ENCODE results near the gene KCTD6.

The KCTD6 gene
- total RNA-seq: 5.0 to 7.1 (median 5.2) reads per million in 3 donors

DNA sequence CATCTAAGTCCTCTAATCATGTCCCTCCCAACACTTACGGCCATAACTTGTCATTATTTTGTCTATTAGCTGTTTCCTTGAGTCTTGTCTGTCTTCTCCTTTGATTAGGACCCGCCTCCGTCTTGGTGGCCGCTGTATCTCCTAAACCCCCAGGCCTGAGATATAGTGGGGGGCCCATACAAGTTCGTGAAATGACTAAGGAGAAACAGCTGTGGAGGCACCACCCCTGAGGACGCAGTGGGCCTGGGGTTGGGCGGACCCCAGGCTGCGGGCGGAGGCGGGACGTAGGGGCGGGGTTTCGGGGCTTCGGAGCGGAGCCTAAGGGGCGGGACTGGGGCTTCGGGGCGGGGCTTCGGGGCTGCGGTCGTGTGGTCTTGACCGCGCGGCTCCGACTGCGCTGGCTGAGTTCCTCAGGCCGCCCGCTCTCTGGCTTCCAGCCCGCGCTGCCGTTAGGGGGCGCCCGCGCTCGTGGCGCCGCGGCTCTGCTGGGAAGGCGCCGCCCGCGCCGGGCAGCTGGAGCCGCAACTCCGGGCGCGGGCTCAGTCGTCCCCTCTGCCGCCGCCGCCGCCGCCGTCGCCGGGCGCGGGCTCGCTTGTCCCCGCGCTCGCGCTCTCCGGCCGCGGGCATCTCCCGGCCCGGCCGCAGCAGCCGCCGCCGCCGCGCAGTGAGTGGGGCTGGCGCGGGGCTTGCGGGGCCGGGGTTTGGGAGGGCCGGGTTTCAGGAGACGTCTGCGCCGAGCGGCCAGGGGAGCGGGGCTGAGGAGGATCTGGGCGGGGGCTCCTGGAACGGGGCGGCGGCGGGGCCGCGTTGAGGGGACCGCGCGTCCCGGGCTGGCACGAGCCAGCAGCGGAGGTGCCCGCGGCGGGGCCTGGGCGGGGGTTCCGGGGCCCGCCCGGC is at the start of gene KCTD6:
Gene KCTD6, plus strand, starts transcription at position 591 of the 897 bp plus-strand sequence. CDS start 6,660 bp downstream, outside the sequence.
- no peaks in the 10 kb centered on the region for H3K27me3 ChIP-seq (replicated peaks; ENCODE audit: control insufficient read depth, insufficient read depth, low read length, poor library complexity, severe bottlenecking)
- H3K36me3 ChIP-seq (ENCODE audit: control insufficient read depth, insufficient read depth, low read length): no peaks in the 10 kb centered on the region
- H3K9me3 ChIP-seq (ENCODE audit: control insufficient read depth, low read length): no peaks in the 10 kb centered on the region
- peak within 1 kb of the TSS; percentile 55 for H3K27ac ChIP-seq (ENCODE audit: insufficient read depth, low read length, poor library complexity, severe bottlenecking)
- peaks cover 22% of the 10 kb centered on the region for H3K4me1 ChIP-seq (ENCODE audit: control insufficient read depth, insufficient read depth, low read length, poor library complexity, severe bottlenecking)
- peak within 1 kb of the TSS; percentile 63 for H3K4me3 ChIP-seq (ENCODE audit: insufficient read depth, low read depth, low read length, poor library complexity, severe bottlenecking)
- DNase-seq: peak; percentile 71 to 78 (median 77)

DNA sequence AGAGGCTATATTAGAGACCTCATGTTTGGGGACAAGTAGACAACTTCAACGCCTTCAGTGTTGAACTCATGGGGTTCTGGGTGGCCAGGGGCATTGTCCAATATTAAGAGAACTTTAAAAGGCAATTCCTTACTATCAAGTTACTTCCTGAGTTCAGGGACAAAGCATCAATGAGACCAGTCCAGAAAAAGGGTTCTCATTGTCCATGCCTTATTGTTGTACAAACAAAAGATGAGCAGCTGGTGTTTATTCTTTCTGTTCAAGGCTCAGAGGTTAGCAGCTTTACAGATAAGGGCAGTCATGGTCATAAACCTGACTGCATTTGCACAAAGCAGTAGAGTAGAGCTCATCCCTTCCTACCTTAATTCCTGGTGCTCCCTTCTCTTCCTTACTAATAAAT is 39.7 kb upstream of the KCTD6 start:
- Histone ChIP-seq H3K9me3 (ENCODE audit: control insufficient read depth, low read length) (no peaks in the 10 kb centered on the region), H3K27me3 (replicated peaks; ENCODE audit: control insufficient read depth, insufficient read depth, low read length, poor library complexity, severe bottlenecking) (no peaks in the 10 kb centered on the region), H3K36me3 (ENCODE audit: control insufficient read depth, insufficient read depth, low read length) (no peaks in the 10 kb centered on the region), H3K4me3 (ENCODE audit: insufficient read depth, low read depth, low read length, poor library complexity, severe bottlenecking) (no peak overlapping the region), H3K4me1 (ENCODE audit: control insufficient read depth, insufficient read depth, low read length, poor library complexity, severe bottlenecking) (no peaks in the 10 kb centered on the region), H3K27ac (ENCODE audit: insufficient read depth, low read length, poor library complexity, severe bottlenecking) (no peak overlapping the region)
- no peak for DNase-seq

DNA sequence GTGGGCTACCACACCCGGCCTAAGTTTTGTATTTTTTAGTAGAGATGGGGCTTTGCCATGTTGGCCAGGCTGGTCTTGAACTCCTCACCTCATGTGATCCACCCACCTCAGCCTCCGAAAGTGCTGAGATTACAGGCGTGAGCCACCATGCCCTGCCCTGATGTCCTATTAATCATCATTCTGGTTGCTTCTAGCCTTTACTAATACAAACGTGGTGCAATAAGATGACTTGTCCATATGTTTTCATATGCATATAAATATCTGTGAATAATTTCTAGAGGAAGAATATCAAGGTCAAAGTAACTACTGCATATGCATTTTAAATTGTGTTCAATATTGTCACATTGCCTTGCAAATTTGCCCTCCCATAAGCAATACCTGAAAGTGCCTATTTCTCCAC is 32.7 kb upstream of the KCTD6 start:
- DNase-seq: no peak
- Histone ChIP-seq H3K4me3 (ENCODE audit: insufficient read depth, low read depth, low read length, poor library complexity, severe bottlenecking) (no peak overlapping the region), H3K9me3 (ENCODE audit: control insufficient read depth, low read length) (no peaks in the 10 kb centered on the region), H3K4me1 (ENCODE audit: control insufficient read depth, insufficient read depth, low read length, poor library complexity, severe bottlenecking) (no peaks in the 10 kb centered on the region), H3K36me3 (ENCODE audit: control insufficient read depth, insufficient read depth, low read length) (no peaks in the 10 kb centered on the region), H3K27ac (ENCODE audit: insufficient read depth, low read length, poor library complexity, severe bottlenecking) (no peak overlapping the region), H3K27me3 (replicated peaks; ENCODE audit: control insufficient read depth, insufficient read depth, low read length, poor library complexity, severe bottlenecking) (no peaks in the 10 kb centered on the region)

DNA sequence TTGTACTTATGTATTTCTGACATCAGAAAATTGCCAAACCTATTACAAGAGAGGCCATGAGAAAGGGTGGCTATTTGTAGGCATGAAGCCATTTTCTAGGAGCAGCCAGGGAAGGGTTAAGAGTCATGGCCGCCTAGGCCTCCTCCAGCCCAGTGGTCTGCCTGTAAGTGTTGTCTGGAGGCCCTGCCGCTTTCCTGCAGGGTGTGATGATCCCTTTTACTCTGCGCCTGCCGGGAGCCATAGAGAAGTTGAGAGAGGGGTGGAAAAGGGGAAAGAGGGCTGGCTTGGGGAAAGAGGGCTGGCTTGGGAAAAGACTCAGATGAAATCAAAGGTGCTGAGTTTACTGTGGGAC is 29.1 kb upstream of the KCTD6 start:
- no peak overlapping the region for H3K4me3 ChIP-seq (ENCODE audit: insufficient read depth, low read depth, low read length, poor library complexity, severe bottlenecking)
- H3K27me3 ChIP-seq (replicated peaks; ENCODE audit: control insufficient read depth, insufficient read depth, low read length, poor library complexity, severe bottlenecking): no peaks in the 10 kb centered on the region
- H3K36me3 ChIP-seq (ENCODE audit: control insufficient read depth, insufficient read depth, low read length): no peaks in the 10 kb centered on the region
- H3K4me1 ChIP-seq (ENCODE audit: control insufficient read depth, insufficient read depth, low read length, poor library complexity, severe bottlenecking): no peaks in the 10 kb centered on the region
- H3K27ac ChIP-seq (ENCODE audit: insufficient read depth, low read length, poor library complexity, severe bottlenecking): no peak overlapping the region
- H3K9me3 ChIP-seq (ENCODE audit: control insufficient read depth, low read length): no peaks in the 10 kb centered on the region
- DNase-seq: no peak

DNA sequence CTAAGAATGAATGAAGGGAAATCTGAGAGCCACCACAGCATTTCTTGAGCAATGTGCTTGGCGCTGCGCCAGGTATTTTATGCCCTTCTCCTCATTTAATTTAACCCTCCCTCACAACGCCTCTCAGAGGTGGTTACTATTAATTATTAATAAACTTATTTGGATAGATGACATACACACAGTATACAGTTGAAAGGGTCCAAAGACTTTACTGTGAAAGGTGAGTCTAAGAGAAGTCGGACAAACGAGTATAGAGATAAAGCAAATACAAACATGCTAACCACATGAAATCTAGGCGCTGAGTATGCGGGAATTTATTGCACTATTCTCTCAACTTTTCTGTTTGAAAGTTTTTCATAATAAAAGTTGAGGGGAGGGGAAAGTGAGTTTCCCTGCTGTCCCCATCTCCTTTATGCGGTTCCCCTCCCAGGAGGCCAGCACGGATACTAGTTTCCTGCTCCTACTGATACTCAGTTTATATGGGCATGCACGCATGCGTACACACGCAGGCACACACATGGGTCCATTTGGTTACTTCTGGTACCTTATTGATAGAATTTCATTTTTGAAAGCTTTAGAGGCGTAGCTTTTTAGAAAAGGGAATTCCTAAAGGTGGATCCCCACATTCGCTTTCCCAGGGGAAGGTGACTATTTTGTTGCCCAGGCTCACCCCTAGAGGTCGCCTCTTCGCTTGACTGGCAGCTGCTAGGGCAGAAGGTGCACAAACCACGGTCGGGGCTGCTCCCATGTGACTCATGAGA is 28.5 kb upstream of the KCTD6 start:
- H3K27me3 ChIP-seq (replicated peaks; ENCODE audit: control insufficient read depth, insufficient read depth, low read length, poor library complexity, severe bottlenecking): no peaks in the 10 kb centered on the region
- H3K36me3 ChIP-seq (ENCODE audit: control insufficient read depth, insufficient read depth, low read length): no peaks in the 10 kb centered on the region
- DNase-seq: peak; percentile 30 to 50 (median 38)
- no peak overlapping the region for H3K27ac ChIP-seq (ENCODE audit: insufficient read depth, low read length, poor library complexity, severe bottlenecking)
- no peak overlapping the region for H3K4me3 ChIP-seq (ENCODE audit: insufficient read depth, low read depth, low read length, poor library complexity, severe bottlenecking)
- H3K9me3 ChIP-seq (ENCODE audit: control insufficient read depth, low read length): no peaks in the 10 kb centered on the region
- H3K4me1 ChIP-seq (ENCODE audit: control insufficient read depth, insufficient read depth, low read length, poor library complexity, severe bottlenecking): no peaks in the 10 kb centered on the region

DNA sequence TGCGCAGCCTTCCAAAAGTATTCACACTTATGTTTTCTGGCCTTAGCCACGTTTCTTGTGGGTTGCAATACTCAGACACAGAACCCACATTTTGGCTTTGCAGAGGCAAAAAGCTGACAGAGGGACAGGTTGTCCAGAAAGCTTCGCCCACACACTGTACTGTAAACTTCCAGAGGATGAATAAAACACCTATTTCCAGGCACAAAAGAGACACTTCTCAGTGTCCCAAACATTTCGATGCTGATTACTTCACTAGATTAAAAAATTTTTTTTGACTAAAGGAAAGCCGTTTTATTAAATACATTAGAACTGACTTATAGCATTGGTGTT is 28.0 kb upstream of the KCTD6 start:
- no peak for DNase-seq
- Histone ChIP-seq H3K27me3 (replicated peaks; ENCODE audit: control insufficient read depth, insufficient read depth, low read length, poor library complexity, severe bottlenecking) (no peaks in the 10 kb centered on the region), H3K9me3 (ENCODE audit: control insufficient read depth, low read length) (no peaks in the 10 kb centered on the region), H3K27ac (ENCODE audit: insufficient read depth, low read length, poor library complexity, severe bottlenecking) (no peak overlapping the region), H3K4me3 (ENCODE audit: insufficient read depth, low read depth, low read length, poor library complexity, severe bottlenecking) (no peak overlapping the region), H3K4me1 (ENCODE audit: control insufficient read depth, insufficient read depth, low read length, poor library complexity, severe bottlenecking) (no peaks in the 10 kb centered on the region), H3K36me3 (ENCODE audit: control insufficient read depth, insufficient read depth, low read length) (no peaks in the 10 kb centered on the region)

DNA sequence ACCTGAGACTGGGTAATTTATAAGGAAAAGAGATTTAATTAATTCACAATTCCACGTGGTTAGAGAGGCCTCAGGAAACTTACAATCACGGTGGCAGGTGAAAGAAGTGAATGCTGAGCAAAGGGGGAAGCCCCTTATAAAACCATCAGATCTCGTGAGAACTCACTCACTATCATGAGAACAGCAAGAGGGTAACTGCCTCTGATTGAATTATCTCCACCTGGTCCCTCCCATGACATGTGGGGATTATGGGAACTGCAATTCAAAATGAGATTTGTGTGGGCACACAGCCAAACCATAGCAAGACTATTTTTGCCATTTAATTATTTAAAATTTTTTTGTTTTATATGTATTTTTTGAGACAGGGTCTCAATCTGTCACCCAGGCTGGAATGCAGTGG is 27.0 kb upstream of the KCTD6 start:
- Histone ChIP-seq H3K4me3 (ENCODE audit: insufficient read depth, low read depth, low read length, poor library complexity, severe bottlenecking) (no peak overlapping the region), H3K4me1 (ENCODE audit: control insufficient read depth, insufficient read depth, low read length, poor library complexity, severe bottlenecking) (no peaks in the 10 kb centered on the region), H3K27ac (ENCODE audit: insufficient read depth, low read length, poor library complexity, severe bottlenecking) (no peak overlapping the region), H3K27me3 (replicated peaks; ENCODE audit: control insufficient read depth, insufficient read depth, low read length, poor library complexity, severe bottlenecking) (no peaks in the 10 kb centered on the region), H3K9me3 (ENCODE audit: control insufficient read depth, low read length) (no peaks in the 10 kb centered on the region), H3K36me3 (ENCODE audit: control insufficient read depth, insufficient read depth, low read length) (no peaks in the 10 kb centered on the region)
- DNase-seq: no peak

DNA sequence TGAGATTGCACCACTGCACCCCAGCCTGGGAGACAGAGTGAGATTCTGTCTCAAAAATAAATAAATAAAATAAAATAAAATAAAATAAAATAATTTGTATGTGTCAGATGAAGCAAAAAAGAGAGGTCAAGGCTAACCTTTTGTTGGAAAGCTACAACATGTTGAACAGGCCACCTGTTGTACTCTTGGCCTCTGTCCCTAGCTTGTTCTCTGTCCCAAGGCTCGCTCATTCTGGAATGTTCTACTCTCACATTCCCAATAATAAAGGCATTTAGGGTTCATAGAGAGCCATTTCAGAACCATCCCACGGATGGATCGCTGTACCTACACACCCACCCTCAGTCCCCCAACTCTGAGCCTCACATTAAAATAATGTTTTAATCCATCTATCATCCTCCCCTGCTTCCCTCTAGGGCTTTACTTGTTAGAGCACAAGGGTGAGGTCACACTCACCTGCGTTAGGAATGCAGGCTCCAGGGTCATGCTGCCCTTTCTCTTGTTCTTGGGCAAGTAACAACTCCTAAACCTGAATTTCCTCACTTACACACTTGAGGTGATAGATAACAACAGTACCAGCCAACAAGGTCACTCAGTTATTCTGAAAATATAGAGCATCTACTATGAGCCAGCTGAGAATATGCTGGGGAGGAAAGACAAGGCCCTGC is 24.9 kb upstream of the KCTD6 start:
- H3K36me3 ChIP-seq (ENCODE audit: control insufficient read depth, insufficient read depth, low read length): no peaks in the 10 kb centered on the region
- no peak overlapping the region for H3K4me3 ChIP-seq (ENCODE audit: insufficient read depth, low read depth, low read length, poor library complexity, severe bottlenecking)
- peaks cover 12% of the 10 kb centered on the region for H3K4me1 ChIP-seq (ENCODE audit: control insufficient read depth, insufficient read depth, low read length, poor library complexity, severe bottlenecking)
- no peak for DNase-seq
- H3K27ac ChIP-seq (ENCODE audit: insufficient read depth, low read length, poor library complexity, severe bottlenecking): no peak overlapping the region
- H3K9me3 ChIP-seq (ENCODE audit: control insufficient read depth, low read length): no peaks in the 10 kb centered on the region
- H3K27me3 ChIP-seq (replicated peaks; ENCODE audit: control insufficient read depth, insufficient read depth, low read length, poor library complexity, severe bottlenecking): no peaks in the 10 kb centered on the region

DNA sequence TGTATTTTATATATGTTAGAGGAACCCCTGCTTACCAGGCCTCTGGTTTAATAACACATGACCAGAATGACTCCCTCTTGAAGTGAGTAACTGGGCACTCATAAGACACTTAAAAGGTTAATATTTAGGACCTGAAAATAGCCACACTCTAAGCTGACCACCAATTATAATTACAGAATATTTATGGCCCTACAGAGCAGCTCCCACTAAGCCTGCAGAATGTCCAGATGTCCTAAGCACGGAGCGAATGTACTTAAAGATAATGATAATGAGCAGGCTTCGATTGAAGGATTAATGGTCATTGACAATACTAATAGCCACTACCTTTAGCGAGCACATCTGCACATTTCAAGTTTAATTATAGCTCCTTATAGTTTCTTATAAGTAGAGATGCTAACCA is 22.8 kb upstream of the KCTD6 start:
- Histone ChIP-seq H3K27me3 (replicated peaks; ENCODE audit: control insufficient read depth, insufficient read depth, low read length, poor library complexity, severe bottlenecking) (no peaks in the 10 kb centered on the region), H3K36me3 (ENCODE audit: control insufficient read depth, insufficient read depth, low read length) (no peaks in the 10 kb centered on the region), H3K4me3 (ENCODE audit: insufficient read depth, low read depth, low read length, poor library complexity, severe bottlenecking) (no peak overlapping the region), H3K9me3 (ENCODE audit: control insufficient read depth, low read length) (no peaks in the 10 kb centered on the region), H3K4me1 (ENCODE audit: control insufficient read depth, insufficient read depth, low read length, poor library complexity, severe bottlenecking) (peaks cover 12% of the 10 kb centered on the region), H3K27ac (ENCODE audit: insufficient read depth, low read length, poor library complexity, severe bottlenecking) (no peak overlapping the region)
- DNase-seq: no peak
